ENCODE results near the gene KLHL15.
"Not testable (repeated sequence)": the region's sequence is repeated elsewhere in the genome, so short reads cannot be mapped to it uniquely, and the experiment has no call there.

Gene KLHL15

DNA sequence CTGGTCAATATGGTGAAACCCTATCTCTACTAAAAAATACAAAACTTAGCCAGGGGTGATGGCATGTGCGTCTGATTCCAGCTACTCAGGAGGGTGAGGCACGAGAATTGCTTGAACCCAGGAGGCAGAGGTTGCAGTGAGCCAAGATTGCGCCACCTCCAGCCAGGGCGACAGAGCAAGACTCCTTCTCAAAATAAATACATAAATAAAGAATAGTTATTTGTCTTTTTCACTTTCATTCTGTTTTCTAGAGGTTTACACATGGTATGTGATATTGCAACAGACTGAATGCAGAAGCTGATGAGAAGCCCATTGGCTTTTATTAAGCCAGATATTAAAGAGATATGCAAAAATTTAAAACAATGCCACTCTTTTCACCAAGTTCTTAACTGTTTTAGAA is 8.2 kb downstream of the KLHL15 start:
- no peak for DNase-seq (ENCODE audit: low read depth in 2 of 2)

DNA sequence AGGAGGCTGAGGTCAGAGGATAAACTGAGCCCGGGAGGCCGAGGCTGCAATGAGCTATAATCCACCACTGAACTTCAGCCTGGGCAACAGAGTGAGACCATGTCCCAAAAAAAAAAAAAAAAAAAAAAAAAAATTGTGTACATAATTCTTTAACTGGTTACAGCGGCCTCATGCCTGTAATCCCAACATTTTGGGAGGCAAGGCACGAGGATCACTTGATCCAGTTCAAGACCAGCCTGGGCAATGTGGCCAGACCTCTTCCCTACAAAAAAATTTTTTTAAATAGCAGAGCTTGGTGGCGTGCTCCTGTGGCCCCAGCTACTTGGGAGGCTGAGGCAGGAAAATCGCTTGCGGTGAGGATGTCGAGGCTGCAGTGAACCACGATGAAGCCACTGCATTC is 9.3 kb downstream of the KLHL15 start:
- no peak for DNase-seq (ENCODE audit: low read depth in 2 of 2)

GRCh38 chrX:24014388-24015018 is 12.5 kb downstream of the KLHL15 start:
- peak; percentile 13 to 16 for DNase-seq (ENCODE audit: low read depth in 2 of 2)

- no peak for DNase-seq (ENCODE audit: low read depth in 2 of 2)
These were observed 14.7 kb downstream of the KLHL15 start for GRCh38 chrX:24012266-24012665.

- no peak for DNase-seq (ENCODE audit: low read depth in 2 of 2)
These were observed 21.1 kb downstream of the KLHL15 start for GRCh38 chrX:24005867-24006266.

DNA sequence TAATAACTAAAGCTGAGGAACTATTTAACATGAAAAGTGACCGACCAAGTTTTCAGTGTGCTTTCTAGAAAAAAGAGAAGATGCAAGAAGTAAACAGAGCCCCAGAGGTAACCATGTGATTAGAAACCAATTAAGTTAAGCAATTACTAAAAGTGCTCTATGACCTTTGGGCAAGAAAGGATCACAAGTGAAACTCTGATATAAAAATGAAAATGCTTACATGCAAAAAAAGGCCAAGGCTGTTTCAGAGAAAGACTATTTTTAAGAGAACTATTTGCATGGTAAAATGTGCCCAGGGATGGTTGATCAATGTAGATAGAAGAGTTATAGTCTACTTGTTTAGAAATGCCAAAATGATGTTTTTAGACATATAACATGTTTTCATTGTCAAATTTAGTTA is 22.0 kb downstream of the KLHL15 start:
- no peak for DNase-seq (ENCODE audit: low read depth in 2 of 2)

DNA sequence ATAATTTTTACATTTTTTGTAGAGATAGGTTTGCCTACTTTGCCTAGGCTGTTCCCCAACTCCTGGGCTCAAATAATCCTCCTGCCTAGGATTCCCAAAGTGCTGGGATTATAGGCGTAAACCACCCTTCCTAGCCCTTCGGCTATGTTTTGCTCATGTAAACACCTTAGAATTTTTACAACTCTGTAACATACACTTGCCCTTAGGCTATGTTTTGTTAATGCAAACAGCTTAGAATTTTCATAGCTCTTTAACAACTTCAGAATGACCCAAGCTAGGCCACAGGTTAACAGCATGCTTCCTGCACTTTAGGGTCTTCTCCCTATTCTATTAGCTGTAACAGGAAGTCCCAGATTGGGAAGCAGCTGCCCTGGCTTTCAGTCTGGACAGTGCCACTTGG is 24.2 kb downstream of the KLHL15 start:
- DNase-seq (ENCODE audit: low read depth in 2 of 2) = no peak

GRCh38 chrX:24002167-24002566 is 24.8 kb downstream of the KLHL15 start:
- DNase-seq (ENCODE audit: low read depth in 2 of 2) = no peak

DNA sequence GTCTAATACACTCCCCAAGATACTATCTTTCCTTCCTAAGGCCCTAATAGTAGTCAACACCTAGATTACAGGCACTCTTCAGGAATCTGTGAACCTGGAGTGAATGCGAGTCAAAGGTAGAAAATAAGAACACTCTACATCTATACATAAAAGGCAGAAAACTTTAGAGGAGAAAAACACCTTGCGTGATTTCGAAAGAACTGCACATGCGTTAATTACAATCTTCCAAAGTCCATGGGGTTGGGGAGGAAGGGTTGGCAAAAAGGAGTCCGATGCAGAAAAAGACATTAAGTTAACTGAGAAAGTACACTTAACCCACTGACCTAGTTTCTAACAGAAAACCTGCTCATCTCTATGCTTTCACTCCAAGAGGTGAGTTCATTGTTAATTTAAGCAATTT is 27.3 kb downstream of the KLHL15 start:
- no peak for DNase-seq (ENCODE audit: low read depth in 2 of 2)

DNA sequence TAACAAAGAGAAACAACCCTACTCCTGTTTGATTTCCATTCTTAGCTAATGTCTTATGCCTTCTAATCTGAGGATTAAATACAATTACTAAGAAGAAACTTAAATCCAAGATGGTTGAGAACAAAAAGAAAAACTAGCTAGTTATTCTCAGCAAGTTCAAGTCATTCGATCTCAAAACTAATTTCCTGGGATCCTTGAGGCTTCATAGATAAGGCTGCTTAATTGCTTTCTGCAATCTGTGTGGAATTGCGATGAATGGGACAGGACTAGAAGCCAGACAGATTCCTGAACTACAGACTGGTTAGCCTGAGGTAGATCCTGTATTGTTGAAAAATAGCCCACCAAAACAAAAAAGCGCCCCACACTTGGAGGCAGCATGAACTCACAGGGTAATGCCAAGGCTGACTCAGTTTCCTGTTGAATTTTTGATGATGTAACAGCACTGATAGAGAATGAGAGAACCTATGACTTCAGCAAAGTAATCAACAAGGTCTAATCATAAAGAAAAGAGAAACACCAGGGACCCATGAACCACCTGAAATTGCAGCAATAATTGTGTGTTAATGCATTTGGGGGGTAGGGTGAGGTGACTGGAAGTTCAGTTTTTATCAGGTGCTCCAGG is 33.9 kb downstream of the KLHL15 start:
- DNase-seq (ENCODE audit: low read depth in 2 of 2) = no peak

DNA sequence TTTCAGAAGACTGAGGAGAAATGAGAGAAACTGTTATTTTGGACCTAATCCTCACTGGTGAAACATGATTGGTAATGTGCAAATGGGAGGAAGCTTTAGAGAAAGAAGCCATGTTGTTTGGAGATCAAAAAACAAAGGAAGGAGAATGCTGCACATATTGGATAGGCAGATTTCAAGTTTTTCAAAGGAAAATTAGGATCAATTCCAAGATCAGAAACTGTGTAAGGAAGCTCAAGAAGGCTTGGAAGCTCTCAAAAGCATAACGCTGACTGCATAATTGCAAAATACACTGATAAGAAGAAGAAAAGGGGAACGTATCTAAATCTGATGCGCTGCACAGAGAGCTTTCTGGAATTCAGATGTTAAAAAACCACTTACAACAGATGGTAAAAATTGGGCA is 34.6 kb downstream of the KLHL15 start:
- no peak for DNase-seq (ENCODE audit: low read depth in 2 of 2)

GRCh38 chrX:23990455-23990854 is 36.5 kb downstream of the KLHL15 start:
- no peak for DNase-seq (ENCODE audit: low read depth in 2 of 2)

DNA sequence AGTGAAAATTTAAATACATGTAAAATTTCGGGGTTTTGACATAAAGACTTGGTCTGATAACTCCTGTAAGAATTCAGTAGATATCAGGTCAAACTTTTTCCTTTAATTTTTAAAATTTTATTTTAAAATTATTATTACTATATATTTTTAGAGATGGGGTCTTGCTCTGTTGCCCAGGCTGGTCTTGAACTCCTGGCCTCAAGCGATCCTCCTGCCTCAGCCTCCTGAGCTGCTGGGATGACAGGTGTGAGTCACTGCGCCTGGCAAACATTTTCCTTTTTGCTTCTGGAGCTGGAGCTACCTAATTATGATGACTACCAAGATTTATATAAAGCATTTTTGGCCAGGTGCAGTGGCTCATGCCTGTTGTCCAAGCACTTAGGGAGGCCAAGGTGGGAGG is 37.3 kb downstream of the KLHL15 start:
- DNase-seq (ENCODE audit: low read depth in 2 of 2) = no peak

- no peak for DNase-seq (ENCODE audit: low read depth in 2 of 2)
These were observed 44.1 kb downstream of the KLHL15 start for GRCh38 chrX:23982891-23983290.

DNA sequence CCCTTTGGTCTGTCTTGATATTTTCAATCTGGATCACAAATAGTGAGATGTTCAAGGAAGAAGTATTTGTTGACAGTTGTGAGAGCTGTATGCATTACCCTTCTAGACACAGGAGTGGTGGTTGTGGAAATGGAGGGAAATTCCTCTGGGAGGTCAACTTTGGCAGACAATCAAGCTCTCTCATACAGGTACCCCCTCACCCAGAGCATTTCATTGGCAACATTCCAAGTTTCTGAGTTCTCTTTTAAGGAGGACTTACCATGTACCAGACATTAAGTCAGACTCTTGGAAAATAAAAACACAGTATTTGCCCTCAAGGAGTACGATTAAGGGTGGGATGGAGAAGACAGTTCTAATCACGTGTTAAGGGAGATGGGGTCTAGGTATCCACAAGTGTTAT is 45.3 kb downstream of the KLHL15 start:
- no peak for DNase-seq (ENCODE audit: low read depth in 2 of 2)

- no peak for DNase-seq (ENCODE audit: low read depth in 2 of 2)
These were observed 45.8 kb downstream of the KLHL15 start for GRCh38 chrX:23981222-23981621.

DNA sequence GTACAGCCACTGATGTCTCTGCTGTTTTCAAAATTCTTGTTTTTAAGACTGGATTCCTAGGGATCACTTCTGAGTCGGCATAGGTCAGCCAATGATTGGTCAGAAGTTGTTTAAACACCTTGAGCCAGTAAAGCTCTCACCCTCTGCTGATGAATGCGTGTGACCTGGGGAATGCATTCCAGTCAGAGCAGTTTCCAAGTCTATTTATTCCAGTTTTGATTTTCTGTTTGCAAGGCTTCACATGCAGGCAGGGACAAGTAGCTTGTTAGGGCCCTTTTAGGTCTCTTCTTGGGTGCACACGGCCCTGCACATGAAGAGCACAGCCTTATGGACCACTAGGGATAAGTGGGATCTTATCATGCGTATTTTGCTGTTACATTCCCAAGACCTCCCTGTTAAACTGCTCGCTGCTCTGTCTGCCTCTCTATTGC is 47.0 kb downstream of the KLHL15 start:
- no peak for DNase-seq (ENCODE audit: low read depth in 2 of 2)

DNA sequence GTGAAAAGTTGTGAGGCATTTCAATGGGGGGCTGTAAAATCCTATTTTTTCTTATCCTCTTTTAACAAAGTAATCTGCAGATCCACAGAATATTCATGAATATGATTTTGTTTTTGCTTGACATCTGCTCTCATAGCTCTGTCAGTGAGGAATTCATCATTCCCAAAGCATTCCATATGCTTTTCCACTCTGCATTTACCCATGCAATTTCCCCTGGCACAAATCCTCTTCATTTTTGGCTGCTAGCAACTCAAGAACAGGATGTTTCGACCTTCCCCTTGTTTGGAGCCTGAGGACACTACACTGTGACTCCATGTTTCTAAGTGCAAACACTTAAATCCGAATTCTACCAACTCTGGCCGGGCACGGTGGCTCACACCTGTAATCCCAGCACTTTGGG is 48.5 kb downstream of the KLHL15 start:
- DNase-seq (ENCODE audit: low read depth in 2 of 2) = no peak

GRCh38 chrX:23965630-23966029 is 61.4 kb downstream of the KLHL15 start:
- DNase-seq (ENCODE audit: low read depth in 2 of 2) = not testable (repeated sequence)

DNA sequence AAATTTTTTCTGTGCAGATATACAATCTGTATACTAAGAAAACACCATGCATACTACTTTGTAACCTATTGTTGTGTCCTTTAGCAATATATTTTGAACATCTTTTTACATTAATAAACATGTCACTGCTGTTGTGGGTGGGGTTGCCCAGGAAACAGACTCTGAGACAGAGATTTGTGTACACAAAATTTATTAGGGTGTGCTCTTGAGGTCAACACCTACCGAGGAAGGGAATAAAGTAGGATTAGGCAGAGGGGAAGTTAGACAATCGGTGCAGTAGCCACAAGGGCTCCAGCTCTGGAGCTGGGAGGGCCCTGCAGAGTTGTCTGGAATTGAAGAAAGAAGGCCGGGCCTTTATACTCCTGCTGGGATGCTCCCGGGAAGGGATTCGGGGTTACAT is 62.8 kb downstream of the KLHL15 start:
- no peak for DNase-seq (ENCODE audit: low read depth in 2 of 2)

GRCh38 chrX:23959781-23960180 is 67.2 kb downstream of the KLHL15 start:
- no peak for DNase-seq (ENCODE audit: low read depth in 2 of 2)

- no peak for DNase-seq (ENCODE audit: low read depth in 2 of 2)
These were observed 72.6 kb downstream of the KLHL15 start for GRCh38 chrX:23954396-23954795.

DNA sequence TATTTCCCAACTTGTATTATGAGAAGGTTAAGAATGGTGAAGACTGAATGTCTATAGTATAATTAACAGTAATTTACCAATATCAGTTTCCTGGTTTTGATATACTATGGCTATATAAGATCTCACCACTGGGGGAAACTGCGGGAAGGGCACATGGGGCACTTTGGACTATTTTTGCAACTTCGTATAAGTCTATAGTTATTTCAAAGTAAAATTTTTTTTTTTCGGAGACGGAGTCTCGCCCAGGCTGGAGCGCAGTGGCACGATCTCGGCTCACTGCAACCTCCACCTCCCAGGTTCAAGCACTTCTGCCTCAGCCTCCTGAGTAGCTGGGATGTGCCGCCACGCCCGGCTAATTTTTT is 73.1 kb downstream of the KLHL15 start:
- no peak for DNase-seq (ENCODE audit: low read depth in 2 of 2)

Measured in stimulated activated CD4-positive, alpha-beta T cell treated with anti-CD3 and anti-CD28 coated beads, Interleukin-12 subunit alpha, Interleukin-12 subunit beta, amount 100 ng/mL, for 24 hours (primary cell).